OCI-LY1 (cell line): Measurements from ENCODE around the gene FRMD3.

Source experiments
- CTCF ChIP-seq: fragments of 200-600 bp; sonication (generic), shearing (Covaris generic); IDR thresholded peaks from 2 replicates; pipeline ENCODE4 v1.5.1; 2017; ENCODE audit warnings: mild to moderate bottlenecking, antibody characterized with exemption, low read length, moderate library complexity, mixed read lengths
- EZH2 ChIP-seq: fragments of 200-600 bp; sonication (generic), shearing (Covaris generic); IDR thresholded peaks from 2 replicates; pipeline ENCODE4 v1.8.0; 2017; ENCODE audit warnings: borderline replicate concordance, mixed run types, mild to moderate bottlenecking, antibody characterized with exemption, low read length, moderate library complexity, mixed read lengths

- TF ChIP-seq CTCF = no peak
- no peak for TF ChIP-seq EZH2
Measured at GRCh38 chr9:83342731-83343130, 195.5 kb downstream of the FRMD3 start.
